IgD-negative memory B cell (primary cell): ENCODE results near the gene FGF21. TPM values are rescaled to one million over a fixed set of nuclear protein-coding genes. Genes with fewer than 3 reads are reported as not detected.

Source experiments
- H3K27ac Mint-ChIP-seq, 3 donors: one replicate each; pipeline ENCODE4 v1.8.0; 2020 to 2022; ENCODE audit warnings: mild to moderate bottlenecking in 3 of 3, mixed read lengths in 3 of 3, moderate library complexity in 1 of 3
- H3K27me3 Mint-ChIP-seq: one replicate; pipeline ENCODE4 v1.8.0; 2021; ENCODE audit warnings: mixed read lengths
- H3K36me3 Mint-ChIP-seq: one replicate; pipeline ENCODE4 v1.8.0; 2020; ENCODE audit warnings: mild to moderate bottlenecking, mixed read lengths
- H3K4me1 Mint-ChIP-seq, 3 donors: one replicate each; pipeline ENCODE4 v1.8.0; 2020 to 2022; ENCODE audit warnings: mixed read lengths in 3 of 3, mild to moderate bottlenecking in 1 of 3
- H3K4me3 Mint-ChIP-seq, 4 donors: one replicate each; pipeline ENCODE4 v1.8.0; 2020 to 2022; ENCODE audit warnings: mild to moderate bottlenecking in 4 of 4, mixed read lengths in 4 of 4, moderate library complexity in 3 of 4
- H3K9me3 Mint-ChIP-seq, 3 donors: one replicate each; pipeline ENCODE4 v1.8.0; 2020 to 2021; ENCODE audit warnings: mixed read lengths in 3 of 3, mild to moderate bottlenecking in 1 of 3
- polyA plus RNA-seq: library from polyadenylated mRNA; unstranded; fragments of 300-500 nt; fragmentation: Illumina TruSeq; gene quantifications from one replicate; pipeline ENCODE4 v1.2.3, GENCODE V29; 2021

FGF21 gene
- polyA plus RNA-seq, 1 donor from 2014 or later: not detected

- Mint-ChIP-seq H3K36me3 (peaks cover 6% of the 10 kb centered on the region), H3K4me1 (peaks cover 14 to 15% (median 14%) of the 10 kb centered on the region in 3 donors), H3K9me3 (peaks cover 0 to 5% (median 4%) of the 10 kb centered on the region in 3 donors), H3K27ac (peak overlapping the region; percentile 90 to 99 (median 91)), H3K4me3 (peak overlapping the region; percentile 91 to 96 (median 96)), H3K27me3 (no peaks in the 10 kb centered on the region)
These were observed 35.1 kb upstream of the FGF21 start for GRCh38 chr19:48720251-48720612.

DNA sequence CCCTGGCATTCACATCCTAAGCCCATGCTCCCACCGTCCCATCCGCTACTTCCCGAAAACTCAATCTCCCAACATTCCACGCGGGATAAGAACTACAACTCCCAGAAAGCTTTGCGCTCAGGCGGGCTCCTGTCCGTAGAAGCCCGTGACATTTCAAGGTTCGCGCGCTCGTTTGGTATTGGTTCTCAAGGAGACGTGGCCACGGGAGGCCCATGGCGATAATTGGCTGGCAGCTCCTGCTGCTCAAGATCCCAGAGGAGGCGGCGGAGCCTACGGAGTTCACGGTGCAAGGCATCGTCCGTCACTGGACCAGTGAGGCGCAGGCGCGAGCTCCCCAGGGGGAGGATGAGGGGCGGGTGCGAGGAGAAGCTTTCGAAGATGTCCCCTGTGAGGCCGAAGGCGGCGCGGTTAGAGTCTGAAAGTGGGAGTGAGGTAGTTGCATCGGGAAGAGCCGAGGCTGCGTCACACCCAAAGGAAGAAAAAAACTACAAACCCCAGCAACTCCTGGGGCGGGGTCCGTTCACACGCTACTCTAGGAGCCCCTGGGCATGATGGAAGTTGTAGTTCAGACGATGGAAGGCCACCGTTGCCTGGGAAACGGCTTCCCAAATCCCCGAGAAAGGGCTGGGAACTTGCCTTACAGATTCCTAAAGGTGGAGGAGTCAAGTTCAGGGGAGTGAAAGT, 34.6 kb upstream of the FGF21 start:
- Mint-ChIP-seq H3K27me3 (no peaks in the 10 kb centered on the region), H3K27ac (peak overlapping the region; percentile 90 to 99 (median 91)), H3K9me3 (peaks cover 2 to 7% (median 5%) of the 10 kb centered on the region in 3 donors), H3K36me3 (peaks cover 9% of the 10 kb centered on the region), H3K4me1 (peaks cover 15 to 18% (median 16%) of the 10 kb centered on the region in 3 donors), H3K4me3 (peak overlapping the region; percentile 91 to 96 (median 96))

- peaks cover 20 to 22% (median 21%) of the 10 kb centered on the region in 3 donors for H3K4me1 Mint-ChIP-seq
- no peak overlapping the region for H3K27ac Mint-ChIP-seq
- H3K4me3 Mint-ChIP-seq: no peak overlapping the region
- H3K36me3 Mint-ChIP-seq: peaks cover 9% of the 10 kb centered on the region
- H3K9me3 Mint-ChIP-seq: peaks cover 7 to 11% (median 10%) of the 10 kb centered on the region in 3 donors
- no peaks in the 10 kb centered on the region for H3K27me3 Mint-ChIP-seq
These were observed 33.1 kb upstream of the FGF21 start for GRCh38 chr19:48722196-48722708.

DNA sequence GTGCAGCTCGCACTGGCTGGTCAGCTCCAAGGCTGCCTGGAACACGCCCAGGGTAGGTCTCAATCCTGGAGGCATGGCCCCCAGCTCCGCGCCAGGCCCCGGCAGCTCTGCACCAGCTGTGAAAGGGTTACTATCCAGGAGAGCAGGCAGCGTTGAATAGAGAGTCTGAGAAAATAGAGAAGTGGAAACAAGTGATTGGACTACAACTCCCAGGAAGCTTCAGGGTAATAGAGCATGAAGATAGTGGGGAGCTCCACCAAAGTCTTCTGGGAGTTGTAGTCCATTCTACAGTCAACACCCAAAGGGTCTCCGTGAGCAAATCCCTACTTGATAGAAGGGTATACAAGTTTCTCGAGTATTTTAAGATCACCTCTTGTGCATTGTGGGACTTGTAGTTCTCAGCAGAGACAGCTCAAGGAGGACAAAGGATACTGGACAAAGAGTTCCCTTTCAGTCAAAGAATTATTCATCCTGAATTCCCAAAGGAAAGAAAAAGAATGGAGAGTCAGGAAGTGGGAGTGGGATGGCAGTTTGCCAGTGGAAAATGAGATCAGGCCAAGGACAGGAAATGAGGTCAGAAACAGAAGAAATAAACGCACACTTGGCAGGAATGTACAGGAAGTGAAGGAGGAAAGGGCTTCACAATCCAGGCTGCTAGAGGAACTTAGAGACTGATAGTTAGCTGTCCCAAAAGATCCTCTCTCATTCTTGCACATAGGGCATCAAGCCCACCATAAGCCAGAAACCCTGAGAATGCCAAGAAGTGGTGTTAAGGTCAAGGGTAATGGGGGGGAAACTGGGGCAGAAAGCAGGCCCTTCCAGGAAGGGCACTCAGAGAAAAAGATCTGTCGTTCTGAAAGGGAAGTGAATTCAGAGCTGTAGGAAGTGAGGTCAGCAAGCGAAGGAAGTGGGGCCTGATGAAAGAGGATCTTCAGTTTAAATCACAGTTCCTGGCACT, 30.2 kb upstream of the FGF21 start:
- peaks cover 8% of the 10 kb centered on the region for H3K36me3 Mint-ChIP-seq
- H3K9me3 Mint-ChIP-seq: peaks cover 7 to 15% (median 10%) of the 10 kb centered on the region in 3 donors
- H3K4me1 Mint-ChIP-seq: peaks cover 19 to 25% (median 20%) of the 10 kb centered on the region in 3 donors
- H3K27ac Mint-ChIP-seq: peak overlapping the region; percentile 57 to 97 (median 83)
- peak overlapping the region in 3 of 4 donors; percentile 35 to 83 (median 65) for H3K4me3 Mint-ChIP-seq
- no peaks in the 10 kb centered on the region for H3K27me3 Mint-ChIP-seq

GRCh38 chr19:48726556-48726955, 28.8 kb upstream of the FGF21 start:
- H3K4me1 Mint-ChIP-seq: peaks cover 12 to 16% (median 15%) of the 10 kb centered on the region in 3 donors
- peaks cover 8% of the 10 kb centered on the region for H3K36me3 Mint-ChIP-seq
- H3K27me3 Mint-ChIP-seq: peaks cover 3% of the 10 kb centered on the region
- peak overlapping the region in 2 of 4 donors; percentile 39 to 45 for H3K4me3 Mint-ChIP-seq
- H3K27ac Mint-ChIP-seq: peak overlapping the region in 2 of 3 donors; percentile 4 to 86
- H3K9me3 Mint-ChIP-seq: peaks cover 7 to 15% (median 12%) of the 10 kb centered on the region in 3 donors

GRCh38 chr19:48728911-48729664, 26.2 kb upstream of the FGF21 start:
- peaks cover 3% of the 10 kb centered on the region for H3K27me3 Mint-ChIP-seq
- H3K36me3 Mint-ChIP-seq: peaks cover 10% of the 10 kb centered on the region
- no peak overlapping the region for H3K4me3 Mint-ChIP-seq
- peaks cover 7 to 15% (median 12%) of the 10 kb centered on the region in 3 donors for H3K9me3 Mint-ChIP-seq
- peaks cover 12 to 16% (median 15%) of the 10 kb centered on the region in 3 donors for H3K4me1 Mint-ChIP-seq
- no peak overlapping the region for H3K27ac Mint-ChIP-seq

DNA sequence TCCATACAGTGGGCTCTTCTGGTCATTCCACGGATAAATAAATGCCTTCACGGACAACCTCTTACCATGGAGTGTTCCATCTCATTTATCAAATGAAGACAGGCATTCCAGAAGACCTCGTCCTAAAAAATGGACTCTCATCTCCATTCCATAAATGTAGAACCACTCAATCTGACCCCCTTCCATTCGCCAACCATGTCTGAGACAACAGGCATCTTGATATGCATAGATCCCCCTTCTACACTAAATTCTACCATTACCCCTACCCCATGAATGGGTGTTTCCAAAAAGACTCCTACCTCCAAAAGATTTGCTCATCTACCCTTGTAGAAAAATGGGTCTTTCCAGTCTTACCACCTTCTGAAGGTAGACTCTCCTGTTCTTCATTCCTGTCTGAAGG, 23.9 kb upstream of the FGF21 start:
- Mint-ChIP-seq H3K27ac (no peak overlapping the region), H3K4me3 (no peak overlapping the region), H3K4me1 (peaks cover 3 to 6% (median 5%) of the 10 kb centered on the region in 3 donors), H3K36me3 (peaks cover 2% of the 10 kb centered on the region), H3K9me3 (peaks cover 3 to 6% (median 4%) of the 10 kb centered on the region in 3 donors), H3K27me3 (peaks cover 3% of the 10 kb centered on the region)

- Mint-ChIP-seq H3K27me3 (peaks cover 3% of the 10 kb centered on the region), H3K36me3 (peaks cover 2% of the 10 kb centered on the region), H3K9me3 (peaks cover 0 to 2% (median 0%) of the 10 kb centered on the region in 3 donors), H3K27ac (no peak overlapping the region), H3K4me1 (peaks cover 0 to 7% (median 0%) of the 10 kb centered on the region in 3 donors), H3K4me3 (no peak overlapping the region)
These were observed 20.7 kb upstream of the FGF21 start for GRCh38 chr19:48734625-48735024.

GRCh38 chr19:48735031-48735615, 20.2 kb upstream of the FGF21 start:
- no peak overlapping the region for H3K27ac Mint-ChIP-seq
- H3K36me3 Mint-ChIP-seq: peaks cover 2% of the 10 kb centered on the region
- H3K27me3 Mint-ChIP-seq: peaks cover 7% of the 10 kb centered on the region
- H3K4me3 Mint-ChIP-seq: no peak overlapping the region
- peaks cover 0 to 7% (median 2%) of the 10 kb centered on the region in 3 donors for H3K4me1 Mint-ChIP-seq
- peaks cover 0 to 2% (median 0%) of the 10 kb centered on the region in 3 donors for H3K9me3 Mint-ChIP-seq

GRCh38 chr19:48737360-48737998, 17.8 kb upstream of the FGF21 start:
- peaks cover 0 to 17% (median 5%) of the 10 kb centered on the region in 3 donors for H3K4me1 Mint-ChIP-seq
- peaks cover 9% of the 10 kb centered on the region for H3K27me3 Mint-ChIP-seq
- H3K4me3 Mint-ChIP-seq: peak overlapping the region in 3 of 4 donors; percentile 24 to 72 (median 52)
- H3K9me3 Mint-ChIP-seq: peaks cover 0 to 4% (median 0%) of the 10 kb centered on the region in 3 donors
- peaks cover 2% of the 10 kb centered on the region for H3K36me3 Mint-ChIP-seq
- H3K27ac Mint-ChIP-seq: peak overlapping the region in 1 of 3 donors; percentile 67

DNA sequence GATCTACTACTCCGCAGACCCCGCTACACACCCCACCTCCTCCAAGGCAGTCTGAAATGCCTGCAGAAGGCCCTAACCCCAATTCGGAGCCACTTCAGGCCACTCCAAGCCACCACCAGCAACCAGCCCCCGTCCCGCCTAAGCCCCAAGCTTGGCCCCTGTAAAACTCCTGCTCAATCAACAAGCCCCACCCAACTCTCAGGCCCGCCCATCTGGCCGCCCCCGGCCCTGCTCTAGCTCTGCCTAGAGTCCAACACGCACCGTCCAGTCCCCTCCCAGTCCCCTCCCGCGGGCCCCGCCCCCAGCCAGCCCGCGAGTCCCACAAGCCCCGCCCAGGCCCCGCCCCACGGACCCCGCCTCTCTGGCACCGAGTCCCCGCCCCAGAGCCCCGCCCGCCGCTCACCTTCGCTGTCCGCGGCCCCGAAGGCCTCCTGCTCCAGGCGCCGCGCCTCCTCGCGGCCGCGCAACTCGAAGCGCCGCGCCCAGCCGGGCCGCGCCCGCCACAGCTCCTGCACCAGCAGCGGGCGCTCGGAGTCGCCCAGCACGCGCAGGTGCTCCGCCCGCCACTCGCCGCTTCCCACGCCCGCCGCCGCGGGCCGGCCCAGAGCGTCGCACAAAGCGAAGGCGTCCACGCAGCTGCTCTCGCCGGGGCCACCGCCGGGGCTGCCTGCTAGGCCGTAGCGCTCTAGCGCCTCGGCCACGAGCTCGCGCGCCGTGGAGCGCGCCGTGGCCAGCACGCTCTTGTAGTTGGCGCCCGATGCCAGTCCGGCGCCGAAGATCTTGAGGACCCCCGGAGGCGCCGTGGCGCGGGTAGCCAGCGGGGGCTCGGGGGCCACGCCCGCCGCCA, 16.5 kb upstream of the FGF21 start:
- peaks cover 0 to 17% (median 5%) of the 10 kb centered on the region in 3 donors for H3K4me1 Mint-ChIP-seq
- H3K36me3 Mint-ChIP-seq: no peaks in the 10 kb centered on the region
- H3K27ac Mint-ChIP-seq: peak overlapping the region in 2 of 3 donors; percentile 63 to 67
- H3K27me3 Mint-ChIP-seq: peaks cover 9% of the 10 kb centered on the region
- H3K4me3 Mint-ChIP-seq: peak overlapping the region; percentile 12 to 81 (median 50)
- peaks cover 0 to 4% (median 0%) of the 10 kb centered on the region in 3 donors for H3K9me3 Mint-ChIP-seq

GRCh38 chr19:48739404-48740163, 15.7 kb upstream of the FGF21 start:
- Mint-ChIP-seq H3K9me3 (peaks cover 0 to 4% (median 0%) of the 10 kb centered on the region in 3 donors), H3K4me1 (peaks cover 0 to 17% (median 5%) of the 10 kb centered on the region in 3 donors), H3K36me3 (no peaks in the 10 kb centered on the region), H3K27me3 (peaks cover 9% of the 10 kb centered on the region), H3K4me3 (peak overlapping the region in 1 of 4 donors; percentile 75), H3K27ac (no peak overlapping the region)
